ENCODE results near the gene OR2AT4.
"Not testable (repeated sequence)": the region's sequence is repeated elsewhere in the genome, so short reads cannot be mapped to it uniquely, and the experiment has no call there.

OR2AT4 gene

DNA sequence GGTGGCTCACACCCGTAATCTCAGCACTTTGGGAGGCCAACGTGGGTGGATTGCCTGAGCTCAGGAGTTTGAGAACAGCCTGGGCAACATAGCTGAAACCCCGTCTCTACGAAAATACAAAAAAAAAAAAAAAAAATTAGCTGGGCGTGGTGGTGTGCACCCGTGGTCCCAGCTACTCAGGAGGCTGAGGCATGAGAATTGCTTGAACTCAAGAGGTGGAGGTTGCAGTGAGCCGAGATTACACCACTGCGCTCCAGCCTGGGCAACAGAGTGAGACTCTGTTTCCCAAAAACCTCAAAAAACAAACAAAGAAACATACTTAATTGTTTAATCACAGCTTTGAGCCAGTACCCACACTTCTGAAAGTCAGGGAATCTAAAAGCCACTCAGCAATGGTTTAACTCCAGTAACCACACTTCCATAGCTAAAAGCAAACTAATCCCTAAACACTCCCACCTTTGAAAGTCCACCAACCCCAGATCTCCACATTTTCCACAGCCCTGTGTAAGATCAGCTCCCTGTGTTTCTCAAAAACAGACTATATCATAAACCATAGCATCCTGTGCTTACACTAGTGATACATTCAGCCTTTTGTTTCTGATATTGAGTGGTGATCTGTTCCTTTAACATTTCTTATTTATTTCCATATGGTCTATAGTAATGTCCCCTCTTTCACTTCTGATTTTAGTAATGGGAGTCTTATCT is 4.9 kb upstream of the OR2AT4 start:
- no peak for DNase-seq

DNA sequence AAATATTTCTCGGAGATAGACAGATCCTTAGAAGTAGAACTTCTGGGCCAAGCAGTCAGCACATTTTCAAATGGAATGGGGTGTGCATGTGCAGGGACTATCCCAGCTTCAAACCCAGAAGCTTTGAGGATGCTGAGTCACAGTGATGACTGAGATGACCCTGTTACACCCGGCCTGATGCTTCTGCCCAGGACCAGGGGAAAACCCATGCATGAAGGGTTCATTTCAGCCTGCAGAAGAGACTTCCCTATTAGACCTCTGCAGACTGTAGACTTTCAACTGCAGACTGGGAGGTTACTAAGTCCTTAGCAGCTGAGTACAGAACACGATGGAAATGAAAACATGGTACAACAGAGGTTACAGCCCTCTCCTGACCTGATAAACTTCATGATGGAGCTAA is 3.6 kb upstream of the OR2AT4 start:
- no peak for DNase-seq

- DNase-seq: no peak
Observed at GRCh38 chr11:75099635-75100034, 3.0 kb upstream of the OR2AT4 start.

DNA sequence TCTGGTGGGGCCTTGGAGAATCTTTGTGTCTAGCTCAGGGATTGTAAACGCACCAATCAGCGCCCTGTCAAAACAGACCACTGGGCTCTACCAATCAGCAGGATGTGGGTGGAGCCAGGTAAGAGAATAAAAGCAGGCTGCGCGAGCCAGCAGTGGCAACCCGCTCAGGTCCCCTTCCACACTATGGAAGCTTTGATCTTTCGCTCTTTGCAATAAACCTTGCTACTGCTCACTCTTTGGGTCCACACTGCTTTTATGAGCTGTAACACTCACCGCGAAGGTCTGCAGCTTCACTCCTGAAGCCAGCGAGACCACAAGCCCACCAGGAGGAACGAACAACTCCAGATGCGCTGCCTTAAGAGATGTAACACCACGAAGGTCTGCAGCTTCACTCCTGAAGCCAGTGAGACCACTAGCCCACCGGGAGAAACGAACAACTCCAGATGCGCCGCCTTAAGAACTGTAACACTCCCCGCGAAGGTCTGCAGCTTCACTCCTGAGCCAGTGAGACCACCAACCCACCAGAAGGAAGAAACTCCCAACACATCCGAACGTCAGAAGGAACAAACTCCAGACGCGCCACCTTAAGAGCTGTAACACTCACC is 2.3 kb upstream of the OR2AT4 start:
- DNase-seq: not testable (repeated sequence)

DNA sequence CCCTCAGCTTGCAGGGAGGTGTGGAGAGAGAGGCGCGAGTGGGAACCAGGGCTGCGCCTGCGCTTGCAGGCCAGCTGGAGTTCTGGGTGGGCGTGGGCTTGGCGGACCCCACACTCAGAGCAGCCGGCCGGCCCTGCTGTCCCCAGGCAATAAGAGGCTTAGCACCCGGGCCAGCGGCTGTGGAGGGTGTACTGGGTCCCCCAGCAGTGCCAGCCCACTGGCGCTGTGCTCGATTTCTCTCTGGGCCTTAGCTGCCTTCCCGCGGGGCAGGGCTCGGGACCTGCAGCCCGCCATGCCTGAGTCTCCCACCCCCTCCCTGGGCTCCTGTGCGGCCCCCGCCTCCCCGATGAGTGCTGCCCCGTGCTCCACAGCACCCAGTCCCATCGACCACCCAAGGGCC is 1.5 kb upstream of the OR2AT4 start:
- not testable (repeated sequence) for DNase-seq

- DNase-seq: no peak
Observed at GRCh38 chr11:75097173-75097557, 489 bp upstream of the OR2AT4 start.

DNA sequence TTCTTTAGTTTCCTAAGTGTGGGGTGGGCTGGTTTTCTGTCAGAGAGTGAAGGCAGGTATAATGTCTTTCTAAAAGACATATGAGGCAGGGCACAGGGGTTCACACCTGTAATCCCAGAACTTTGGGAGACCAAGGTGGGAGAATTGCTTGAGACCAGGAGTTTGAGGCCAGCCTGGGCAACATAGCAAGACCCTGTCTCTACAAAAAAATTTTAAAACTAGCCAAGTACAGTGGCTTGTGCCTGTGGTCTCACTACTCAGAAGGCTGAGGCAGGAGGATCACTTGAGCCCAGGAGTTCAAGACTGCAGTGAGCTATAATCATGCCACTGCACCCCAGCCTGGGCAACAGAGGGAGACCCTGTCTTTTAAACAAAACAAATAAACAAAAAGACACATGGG is 2.3 kb downstream of the OR2AT4 start:
- DNase-seq: not testable (repeated sequence)

GRCh38 chr11:75090671-75091177 is 6.0 kb downstream of the OR2AT4 start:
- DNase-seq: no peak

GRCh38 chr11:75087319-75088305 is 9.1 kb downstream of the OR2AT4 start:
- DNase-seq: no peak

DNA sequence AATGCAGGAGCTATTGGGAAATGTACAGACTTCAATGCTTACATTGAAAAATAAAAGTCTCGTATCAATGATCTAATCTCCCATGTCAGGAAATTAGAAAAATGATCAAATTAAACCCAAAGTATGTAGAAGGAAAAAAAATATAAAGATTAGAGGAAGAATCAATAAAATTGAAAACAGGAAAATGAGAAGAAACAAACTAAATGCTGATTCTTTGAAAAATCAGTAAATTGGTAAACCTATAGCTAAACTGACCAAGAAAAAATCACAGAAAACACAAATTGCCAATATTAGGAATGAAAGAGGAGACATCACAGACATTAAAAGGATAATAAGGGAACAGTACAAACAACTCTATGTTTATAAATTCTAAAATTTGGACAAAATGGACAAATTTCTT is 11.8 kb downstream of the OR2AT4 start:
- no peak for DNase-seq

DNA sequence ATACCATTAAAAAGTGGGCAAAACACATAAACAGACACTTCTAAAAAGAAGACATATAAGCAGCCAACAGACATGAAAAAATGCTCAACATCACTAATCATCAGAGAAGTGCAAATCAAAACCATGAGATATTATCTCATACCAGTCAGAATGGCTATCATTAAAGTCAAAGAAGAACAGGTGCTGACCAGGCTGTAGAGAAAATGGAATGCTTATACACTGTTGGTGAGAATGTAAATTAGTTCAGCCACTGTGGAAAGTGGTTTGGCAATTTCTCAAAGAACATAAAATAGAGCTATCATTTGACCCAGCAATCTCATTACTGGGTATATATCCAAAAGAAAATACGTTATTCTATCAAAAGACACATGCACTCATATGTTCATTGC is 13.5 kb downstream of the OR2AT4 start:
- DNase-seq: no peak

GRCh38 chr11:75082601-75083216 is 14.0 kb downstream of the OR2AT4 start:
- no peak for DNase-seq

DNA sequence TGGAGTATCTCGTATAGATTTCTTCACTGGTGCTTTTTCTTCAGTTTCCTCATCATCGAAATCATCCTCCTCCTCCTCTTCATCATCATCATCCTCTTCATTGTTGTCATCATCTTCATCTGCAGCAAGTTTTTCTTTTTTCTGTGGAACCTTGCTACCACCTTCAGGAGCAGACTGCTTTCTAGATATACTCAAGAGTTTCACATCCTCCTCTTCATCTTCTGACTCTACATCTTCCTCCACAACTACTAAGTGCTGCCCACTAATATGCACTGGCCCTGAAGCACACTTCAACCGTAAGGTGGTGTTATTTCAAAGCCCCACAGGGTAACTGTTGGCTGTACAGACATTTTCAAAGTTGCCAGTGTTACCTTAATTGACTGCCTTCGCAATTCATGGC is 17.1 kb downstream of the OR2AT4 start:
- no peak for DNase-seq

DNA sequence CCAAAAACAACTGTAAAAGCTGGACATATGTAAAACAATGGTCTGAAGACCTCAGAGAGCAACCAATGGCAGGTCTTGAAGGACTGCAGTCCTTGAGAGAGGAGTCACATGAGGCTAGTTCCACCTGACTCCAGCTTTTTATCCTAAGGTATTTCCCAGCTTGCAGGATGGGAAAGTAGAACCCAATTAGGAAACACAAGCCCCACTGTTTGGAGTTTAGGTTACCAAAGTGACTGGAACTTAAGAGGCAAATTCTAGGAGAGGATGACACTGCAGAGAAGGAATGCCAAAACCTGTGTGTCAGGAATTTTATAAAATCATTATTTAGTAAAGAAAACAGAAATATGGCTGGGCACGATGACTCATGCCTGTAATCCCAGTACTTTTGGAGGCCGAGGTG is 18.4 kb downstream of the OR2AT4 start:
- no peak for DNase-seq

DNA sequence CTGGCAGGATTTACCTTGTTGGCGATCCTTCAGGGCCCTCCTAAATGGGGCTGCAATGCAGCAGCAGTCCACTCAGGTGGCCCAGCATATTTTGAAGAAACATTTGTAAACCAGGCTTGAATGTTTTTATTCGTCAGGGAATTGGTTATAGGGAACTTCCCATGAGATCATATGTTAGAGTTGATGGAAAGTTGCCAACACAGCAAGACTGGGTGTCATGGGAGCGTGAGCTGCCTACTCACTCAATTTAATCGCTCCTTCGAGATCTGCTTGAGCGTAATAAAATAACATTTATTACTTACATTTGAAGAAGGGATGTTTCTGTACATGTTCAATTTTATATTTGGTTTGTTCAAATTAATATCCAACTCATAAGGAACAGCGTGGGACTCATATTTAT is 19.4 kb downstream of the OR2AT4 start:
- DNase-seq: no peak

GRCh38 chr11:75076671-75077070 is 20.0 kb downstream of the OR2AT4 start:
- DNase-seq: no peak

DNA sequence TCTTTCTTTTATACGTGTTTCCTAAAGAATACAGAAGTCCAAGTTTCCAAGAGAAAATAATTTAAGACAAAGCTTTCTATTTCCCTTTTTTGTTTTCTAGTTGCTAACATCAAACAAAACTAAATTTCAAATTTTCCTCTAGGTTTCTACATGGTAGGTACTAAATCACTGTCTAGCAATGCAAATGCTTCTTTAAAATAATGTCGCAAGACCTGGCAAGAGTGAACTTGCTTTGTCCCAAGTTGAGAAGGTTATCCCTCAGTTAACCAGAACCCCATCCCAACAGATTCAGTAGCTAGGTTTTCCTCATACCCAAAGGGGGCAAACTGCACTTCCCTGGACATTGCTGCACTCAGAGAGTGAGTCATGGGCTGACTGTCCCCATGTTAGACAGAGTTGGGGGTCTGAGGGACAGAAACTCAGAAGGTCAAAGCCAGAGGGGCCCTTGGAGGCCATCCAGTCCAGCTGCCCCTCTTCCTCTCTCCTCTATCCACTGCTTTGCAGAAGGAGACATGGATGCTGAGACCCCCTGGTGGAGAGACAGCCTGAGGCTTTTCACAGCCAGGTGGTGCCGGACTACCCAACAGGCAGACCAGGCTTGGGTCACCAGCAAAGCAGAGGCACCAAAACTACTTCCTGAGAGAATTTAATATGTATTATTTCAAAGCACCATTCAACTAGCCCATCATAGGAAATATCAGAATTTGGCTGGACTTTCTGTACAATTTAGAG is 23.1 kb downstream of the OR2AT4 start:
- no peak for DNase-seq

- no peak for DNase-seq
Observed at GRCh38 chr11:75072582-75072981, 24.1 kb downstream of the OR2AT4 start.

GRCh38 chr11:75069473-75069872 is 27.2 kb downstream of the OR2AT4 start:
- DNase-seq: no peak

DNA sequence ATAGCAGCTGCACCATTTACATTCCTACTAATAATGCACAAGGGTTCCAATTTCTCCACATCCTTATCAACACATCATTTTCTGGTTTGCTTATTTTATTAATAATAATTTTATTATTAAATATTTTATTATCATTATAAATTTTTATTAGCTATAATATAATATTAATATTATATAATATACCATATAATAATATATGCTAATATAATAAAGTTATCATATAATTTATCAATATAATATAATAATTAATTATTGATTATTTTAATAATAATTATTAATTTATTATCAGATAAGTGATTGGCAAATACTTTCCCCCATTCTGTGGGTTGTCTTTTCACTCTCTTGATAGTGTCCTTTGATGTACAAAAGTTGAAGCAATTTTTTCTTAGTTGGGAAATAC is 27.7 kb downstream of the OR2AT4 start:
- no peak for DNase-seq

- DNase-seq: no peak
Observed at GRCh38 chr11:75068559-75068958, 28.1 kb downstream of the OR2AT4 start.

DNA sequence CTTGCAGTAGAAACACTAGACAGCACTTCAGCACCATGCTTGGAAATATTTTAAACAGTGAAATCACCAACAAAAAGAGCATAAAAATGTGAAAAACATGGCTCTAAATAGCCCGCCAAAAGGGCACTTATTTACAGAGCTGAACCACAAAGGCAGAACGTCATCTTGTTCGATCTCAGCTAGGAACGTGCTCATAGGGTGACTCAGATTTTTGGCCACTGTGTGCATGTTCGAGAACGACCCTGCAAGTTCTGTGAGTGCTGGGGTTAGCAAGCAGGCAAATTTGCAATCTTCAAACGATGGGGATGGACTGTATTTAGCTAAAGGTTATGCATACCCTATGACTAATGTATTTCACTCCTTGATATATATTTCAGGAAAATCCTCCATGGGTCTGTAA is 30.6 kb downstream of the OR2AT4 start:
- no peak for DNase-seq

Measured in NCI-H187 treated with DMSO at 0.1 percent for 48 hours (cell line).